ENCODE results near the gene PARD3. TPM values are rescaled to one million over a fixed set of nuclear protein-coding genes. Genes with fewer than 3 reads are reported as not detected.
A peak's percentile ranks its signal among the peaks of the same experiment; 100 is the strongest.

Gene PARD3
- polyA plus RNA-seq, 3 donors: 0.51 TPM; not detected in 2

DNA sequence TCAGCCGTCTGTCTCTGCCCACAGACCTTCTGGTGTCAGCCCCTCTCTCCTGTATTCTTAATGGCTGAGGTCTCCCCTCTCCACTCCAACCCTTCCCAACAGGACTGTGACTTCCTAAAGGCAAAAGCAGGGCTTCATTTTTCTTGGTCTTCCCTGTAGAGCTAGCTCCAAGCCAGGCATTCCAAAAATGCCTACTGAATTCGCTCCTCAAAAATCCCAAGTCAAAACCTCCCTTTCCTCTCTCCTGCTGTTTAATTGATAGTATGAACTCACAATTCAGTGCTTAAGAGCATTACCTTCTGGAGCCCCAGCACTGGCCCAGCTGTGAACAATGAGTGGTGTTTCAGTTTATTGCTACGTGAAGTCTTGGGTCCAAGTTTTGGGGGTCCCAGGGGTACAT, 628.4 kb downstream of the PARD3 start:
- no peaks in the 10 kb centered on the region for H3K79me2 ChIP-seq (ENCODE audit: insufficient read depth, low read length)
- H3K36me3 Mint-ChIP-seq: no peaks in the 10 kb centered on the region
- TF ChIP-seq, protein P1, sequence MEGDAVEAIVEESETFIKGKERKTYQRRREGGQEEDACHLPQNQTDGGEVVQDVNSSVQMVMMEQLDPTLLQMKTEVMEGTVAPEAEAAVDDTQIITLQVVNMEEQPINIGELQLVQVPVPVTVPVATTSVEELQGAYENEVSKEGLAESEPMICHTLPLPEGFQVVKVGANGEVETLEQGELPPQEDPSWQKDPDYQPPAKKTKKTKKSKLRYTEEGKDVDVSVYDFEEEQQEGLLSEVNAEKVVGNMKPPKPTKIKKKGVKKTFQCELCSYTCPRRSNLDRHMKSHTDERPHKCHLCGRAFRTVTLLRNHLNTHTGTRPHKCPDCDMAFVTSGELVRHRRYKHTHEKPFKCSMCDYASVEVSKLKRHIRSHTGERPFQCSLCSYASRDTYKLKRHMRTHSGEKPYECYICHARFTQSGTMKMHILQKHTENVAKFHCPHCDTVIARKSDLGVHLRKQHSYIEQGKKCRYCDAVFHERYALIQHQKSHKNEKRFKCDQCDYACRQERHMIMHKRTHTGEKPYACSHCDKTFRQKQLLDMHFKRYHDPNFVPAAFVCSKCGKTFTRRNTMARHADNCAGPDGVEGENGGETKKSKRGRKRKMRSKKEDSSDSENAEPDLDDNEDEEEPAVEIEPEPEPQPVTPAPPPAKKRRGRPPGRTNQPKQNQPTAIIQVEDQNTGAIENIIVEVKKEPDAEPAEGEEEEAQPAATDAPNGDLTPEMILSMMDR (IDR thresholded peaks at IDR 0.05): no peak

DNA sequence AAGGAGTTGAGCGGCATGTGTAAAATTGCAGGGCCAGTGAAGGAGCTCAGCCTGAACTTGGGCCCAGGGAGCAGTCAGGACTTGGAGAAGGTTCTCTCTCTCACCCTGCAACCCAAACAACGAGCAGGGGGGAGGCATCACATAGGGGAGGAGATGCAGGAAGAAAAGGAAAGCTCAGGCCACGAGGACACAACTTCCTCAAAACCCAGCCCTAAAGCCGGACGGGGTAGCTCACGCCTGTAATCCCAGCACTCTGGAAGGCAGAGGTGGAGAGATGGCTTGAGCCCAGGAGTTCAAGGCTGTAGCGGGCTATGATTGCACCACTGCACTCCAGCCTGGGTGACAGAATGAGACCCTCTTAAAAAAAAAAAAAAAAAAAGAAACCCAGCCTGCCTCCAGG, 629.1 kb downstream of the PARD3 start:
- intact Hi-C loops (cut with micrococcal nuclease): no loop called here
- H3K9me3 Mint-ChIP-seq: no peaks in the 10 kb centered on the region
- H3K27ac Mint-ChIP-seq: no peak overlapping the region

More for the DNA sequence above, 628.4 kb downstream of the PARD3 start:
- Histone ChIP-seq H3K9me3 (replicated peaks in 1 of 2; ENCODE audit: control insufficient read depth in 1 of 2, insufficient read depth in 1 of 2, low read length in 2 of 2) (no peaks in the 10 kb centered on the region), H3K4me2 (replicated peaks; ENCODE audit: extremely low read depth, low read length, poor library complexity, severe bottlenecking) (no peak overlapping the region), H3K27me3 (ENCODE audit: control insufficient read depth in 2 of 2, insufficient read depth in 2 of 2, low read length in 2 of 2) (no peaks in the 10 kb centered on the region), H3K9ac (ENCODE audit: insufficient read depth, low read length, poor library complexity, severe bottlenecking) (no peak overlapping the region), H3K27ac (ENCODE audit: low read depth in 1 of 2, low read length in 2 of 2) (no peak overlapping the region), H3K4me3 (replicated peaks in 1 of 3; ENCODE audit: low read depth in 2 of 3, low read length in 3 of 3) (no peak overlapping the region), H3K4me1 (ENCODE audit: control insufficient read depth in 1 of 2, insufficient read depth in 2 of 2, low read length in 2 of 2) (peaks cover 4 to 7% of the 10 kb centered on the region in 2 donors), H2AFZ (ENCODE audit: insufficient read depth, low read depth, low read length, poor library complexity, severe bottlenecking) (no peak overlapping the region), H3K36me3 (replicated peaks in 1 of 2; ENCODE audit: control insufficient read depth in 1 of 2, insufficient read depth in 2 of 2, low read length in 2 of 2) (no peaks in the 10 kb centered on the region), H4K20me1 (ENCODE audit: insufficient read depth, low read length) (no peaks in the 10 kb centered on the region)
- no peak overlapping the region for H3K4me3 Mint-ChIP-seq
- no peaks in the 10 kb centered on the region for H3K27me3 Mint-ChIP-seq (ENCODE audit: low read depth in 3 of 3)
- intact Hi-C loops (cut with micrococcal nuclease): no loop called here
- WGBS (ENCODE audit: insufficient coverage): 67% methylated on average over 1 of the region's 3 CpGs
- peaks cover 10% of the 10 kb centered on the region for H3K4me1 Mint-ChIP-seq
- no peak for DNase-seq
- H3K9me3 Mint-ChIP-seq: no peaks in the 10 kb centered on the region
- H3K27ac Mint-ChIP-seq: no peak overlapping the region

More for the DNA sequence above, 629.1 kb downstream of the PARD3 start:
- Histone ChIP-seq H3K79me2 (ENCODE audit: insufficient read depth, low read length) (no peaks in the 10 kb centered on the region), H2AFZ (ENCODE audit: insufficient read depth, low read depth, low read length, poor library complexity, severe bottlenecking) (peak overlapping the region; percentile 65), H3K4me2 (replicated peaks; ENCODE audit: extremely low read depth, low read length, poor library complexity, severe bottlenecking) (no peak overlapping the region), H3K4me1 (ENCODE audit: control insufficient read depth in 1 of 2, insufficient read depth in 2 of 2, low read length in 2 of 2) (peaks cover 4 to 7% of the 10 kb centered on the region in 2 donors), H3K4me3 (replicated peaks in 1 of 3; ENCODE audit: low read depth in 2 of 3, low read length in 3 of 3) (no peak overlapping the region), H3K36me3 (replicated peaks in 1 of 2; ENCODE audit: control insufficient read depth in 1 of 2, insufficient read depth in 2 of 2, low read length in 2 of 2) (no peaks in the 10 kb centered on the region), H3K27ac (ENCODE audit: low read depth in 1 of 2, low read length in 2 of 2) (no peak overlapping the region), H3K9me3 (replicated peaks in 1 of 2; ENCODE audit: control insufficient read depth in 1 of 2, insufficient read depth in 1 of 2, low read length in 2 of 2) (no peaks in the 10 kb centered on the region), H4K20me1 (ENCODE audit: insufficient read depth, low read length) (no peaks in the 10 kb centered on the region), H3K9ac (ENCODE audit: insufficient read depth, low read length, poor library complexity, severe bottlenecking) (no peak overlapping the region), H3K27me3 (ENCODE audit: control insufficient read depth in 2 of 2, insufficient read depth in 2 of 2, low read length in 2 of 2) (no peaks in the 10 kb centered on the region)
- peak overlapping the region in 1 of 2 donors; percentile 76 for H3K4me3 Mint-ChIP-seq
- peaks cover 11% of the 10 kb centered on the region for H3K4me1 Mint-ChIP-seq
- TF ChIP-seq, protein P1 (IDR thresholded peaks at IDR 0.05): no peak
- no peaks in the 10 kb centered on the region for H3K27me3 Mint-ChIP-seq (ENCODE audit: low read depth in 3 of 3)
- no peaks in the 10 kb centered on the region for H3K36me3 Mint-ChIP-seq
- WGBS (ENCODE audit: insufficient coverage): no CpG with 5 or more reads among the region's 7 CpGs
- peak in 1 of 3 donors; percentile 11 for DNase-seq

Data from CD14-positive monocyte (primary cell).